Cardiac muscle cell (in vitro differentiated cells and primary cell): ENCODE data around the gene SH3PXD2A. TPM values are rescaled to one million over a fixed set of nuclear protein-coding genes. Genes with fewer than 3 reads are reported as not detected.

Experiments used
- DNase-seq, 2 donors: peaks; one replicate each; pipeline versions ENCODE4 v3.0.0 to v3.0.0-alpha.2; 2010 to 2017; ENCODE audit warnings: low read depth in 1 of 2, low spot score in 1 of 2
- H3K27ac ChIP-seq: fragments of 200-600 bp; sonication (generic); 2 replicates; pipeline ENCODE4 v1.5.1; 2016
- H3K27me3 ChIP-seq: fragments of 200-600 bp; sonication (generic); 2 replicates; pipeline ENCODE4 v1.6.0; 2016; ENCODE audit warnings: control low read depth
- H3K36me3 ChIP-seq: fragments of 200-600 bp; sonication (generic); 2 replicates; pipeline ENCODE4 v1.5.1; 2016; ENCODE audit warnings: control low read depth
- H3K4me1 ChIP-seq: fragments of 200-600 bp; sonication (generic); 2 replicates; pipeline ENCODE4 v1.8.1; 2017; ENCODE audit warnings: low read depth, mild to moderate bottlenecking, mixed run types
- H3K4me3 ChIP-seq: fragments of 200-600 bp; sonication (generic); 2 replicates; pipeline ENCODE4 v1.5.1; 2016; ENCODE audit warnings: mild to moderate bottlenecking
- H3K9me3 ChIP-seq: fragments of 200-600 bp; sonication (generic); 2 replicates; pipeline ENCODE4 v1.5.1; 2017; ENCODE audit warnings: low read depth, mild to moderate bottlenecking, control low read depth
- polyA plus RNA-seq: library from polyadenylated mRNA; unstranded; fragments of >200 nt; fragmentation: Nextera tagmentation; extraction: Ambion mirVana; gene quantifications from 2 replicates; pipeline ENCODE4 v1.2.1, GENCODE V29; 2016
- total RNA-seq: library from RNA; depleted of rRNA; stranded (reverse); fragments of >200 nt; gene quantifications from 2 replicates; pipeline ENCODE4 v1.2.3, GENCODE V29; 2016
- TF ChIP-seq, protein P1 (sequence below): IDR thresholded peaks from 2 replicates; pipeline ENCODE4 v1.5.1; 2012; ENCODE audit warnings: low read depth, mild to moderate bottlenecking, low read length

SH3PXD2A gene
- total and polyA plus RNA-seq, 2 experiments from 2014 or later = 32.2 to 75.9 TPM

GRCh38 chr10:103802637-103803353 is 52.6 kb downstream of the SH3PXD2A start:
- Histone ChIP-seq H3K4me3 (no peak overlapping the region), H3K27ac (no peak overlapping the region), H3K27me3 (no peaks in the 10 kb centered on the region), H3K36me3 (peaks cover 5% of the 10 kb centered on the region), H3K9me3 (no peaks in the 10 kb centered on the region), H3K4me1 (peaks cover 30% of the 10 kb centered on the region)
- TF ChIP-seq, protein P1, sequence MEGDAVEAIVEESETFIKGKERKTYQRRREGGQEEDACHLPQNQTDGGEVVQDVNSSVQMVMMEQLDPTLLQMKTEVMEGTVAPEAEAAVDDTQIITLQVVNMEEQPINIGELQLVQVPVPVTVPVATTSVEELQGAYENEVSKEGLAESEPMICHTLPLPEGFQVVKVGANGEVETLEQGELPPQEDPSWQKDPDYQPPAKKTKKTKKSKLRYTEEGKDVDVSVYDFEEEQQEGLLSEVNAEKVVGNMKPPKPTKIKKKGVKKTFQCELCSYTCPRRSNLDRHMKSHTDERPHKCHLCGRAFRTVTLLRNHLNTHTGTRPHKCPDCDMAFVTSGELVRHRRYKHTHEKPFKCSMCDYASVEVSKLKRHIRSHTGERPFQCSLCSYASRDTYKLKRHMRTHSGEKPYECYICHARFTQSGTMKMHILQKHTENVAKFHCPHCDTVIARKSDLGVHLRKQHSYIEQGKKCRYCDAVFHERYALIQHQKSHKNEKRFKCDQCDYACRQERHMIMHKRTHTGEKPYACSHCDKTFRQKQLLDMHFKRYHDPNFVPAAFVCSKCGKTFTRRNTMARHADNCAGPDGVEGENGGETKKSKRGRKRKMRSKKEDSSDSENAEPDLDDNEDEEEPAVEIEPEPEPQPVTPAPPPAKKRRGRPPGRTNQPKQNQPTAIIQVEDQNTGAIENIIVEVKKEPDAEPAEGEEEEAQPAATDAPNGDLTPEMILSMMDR = no peak
- no peak for DNase-seq

- Histone ChIP-seq H3K9me3 (no peaks in the 10 kb centered on the region), H3K4me3 (no peak overlapping the region), H3K27ac (no peak overlapping the region), H3K27me3 (no peaks in the 10 kb centered on the region), H3K4me1 (peaks cover 26% of the 10 kb centered on the region), H3K36me3 (peaks cover 5% of the 10 kb centered on the region)
- DNase-seq = no peak
- TF ChIP-seq, protein P1 = no peak
Measured at GRCh38 chr10:103802081-103802480, 53.3 kb downstream of the SH3PXD2A start.

GRCh38 chr10:103800789-103801540 is 54.4 kb downstream of the SH3PXD2A start:
- H3K27me3 ChIP-seq = no peaks in the 10 kb centered on the region
- H3K4me3 ChIP-seq = no peak overlapping the region
- peaks cover 22% of the 10 kb centered on the region for H3K4me1 ChIP-seq
- no peaks in the 10 kb centered on the region for H3K9me3 ChIP-seq
- no peak for DNase-seq
- TF ChIP-seq, protein P1 = no peak
- H3K36me3 ChIP-seq = peaks cover 5% of the 10 kb centered on the region
- no peak overlapping the region for H3K27ac ChIP-seq

DNA sequence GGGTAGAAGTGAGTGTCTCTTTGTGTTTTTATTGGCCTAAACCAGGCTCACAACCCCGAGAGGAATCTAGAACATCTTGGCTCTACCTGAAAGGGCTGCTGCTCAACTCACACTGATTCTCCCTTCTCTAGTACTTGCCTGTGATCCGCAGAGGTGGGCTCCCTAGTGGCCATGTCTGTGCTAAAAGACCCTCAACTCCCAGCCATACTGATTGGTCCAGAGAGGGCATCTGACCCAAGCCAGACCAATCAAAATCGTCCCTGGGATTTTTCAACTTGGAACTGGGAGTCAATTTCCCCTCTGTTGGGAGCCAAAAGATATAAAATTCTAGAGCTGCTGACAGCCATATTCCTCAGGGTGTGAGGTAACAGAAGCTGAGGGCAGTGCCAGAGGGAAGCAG is 55.3 kb downstream of the SH3PXD2A start:
- TF ChIP-seq, protein P1 = no peak
- no peak overlapping the region for H3K4me3 ChIP-seq
- peaks cover 26% of the 10 kb centered on the region for H3K4me1 ChIP-seq
- H3K27me3 ChIP-seq = no peaks in the 10 kb centered on the region
- no peaks in the 10 kb centered on the region for H3K9me3 ChIP-seq
- peaks cover 5% of the 10 kb centered on the region for H3K36me3 ChIP-seq
- no peak for DNase-seq
- H3K27ac ChIP-seq = no peak overlapping the region

DNA sequence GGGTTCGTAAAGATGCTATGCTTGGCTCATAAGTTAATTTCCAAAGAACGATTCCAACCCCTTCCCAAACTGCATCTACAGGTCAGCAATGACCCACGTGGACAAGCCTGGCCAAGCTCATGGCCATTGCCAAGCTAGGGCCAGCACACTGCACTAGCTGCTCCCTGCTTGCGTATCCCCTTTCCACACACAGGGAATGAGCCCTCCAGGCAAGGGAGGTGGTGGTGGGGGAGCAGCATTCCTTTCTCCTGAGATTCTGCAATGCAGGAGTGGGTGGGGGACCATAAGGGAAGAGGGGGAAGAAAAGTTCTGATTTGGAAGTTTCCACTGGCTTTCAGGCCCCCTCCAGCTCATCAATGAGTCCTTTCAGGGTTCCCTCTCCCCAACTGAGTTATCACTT is 56.0 kb downstream of the SH3PXD2A start:
- no peak overlapping the region for H3K27ac ChIP-seq
- TF ChIP-seq, protein P1 = no peak
- H3K27me3 ChIP-seq = no peaks in the 10 kb centered on the region
- peaks cover 29% of the 10 kb centered on the region for H3K4me1 ChIP-seq
- H3K4me3 ChIP-seq = no peak overlapping the region
- H3K9me3 ChIP-seq = no peaks in the 10 kb centered on the region
- DNase-seq = no peak
- peaks cover 5% of the 10 kb centered on the region for H3K36me3 ChIP-seq
